ENCODE results near the gene RAF1.

- TF ChIP-seq CTCF (IDR thresholded peaks at IDR 0.05 in 2 of 3, conservative IDR thresholded peaks at IDR 0.05 in 1 of 3; ENCODE audit: borderline replicate concordance in 1 of 3, insufficient read depth in 1 of 3, low read depth in 2 of 3, low read length in 2 of 3) (no peak), JUND (IDR thresholded peaks at IDR 0.05) (no peak), SP1 (IDR thresholded peaks at IDR 0.05; ENCODE audit: low read depth) (no peak), FOSL1 (IDR thresholded peaks at IDR 0.05; ENCODE audit: low read depth) (no peak), YY1 (IDR thresholded peaks at IDR 0.05; ENCODE audit: extremely low read depth, insufficient replicate concordance, low read depth, low read length) (no peak), POLR2AphosphoS5 (IDR thresholded peaks at IDR 0.05; ENCODE audit: low read depth, low read length) (no peak), RAD21 (IDR thresholded peaks at IDR 0.05; ENCODE audit: low read depth) (no peak), POLR2A (IDR thresholded peaks at IDR 0.05; ENCODE audit: borderline replicate concordance, extremely low read depth, insufficient read depth, insufficient read length) (no peak), EZH2phosphoT487 (IDR thresholded peaks at IDR 0.05; ENCODE audit: borderline replicate concordance) (no peak), EZH2 (IDR thresholded peaks at IDR 0.05) (no peak), REST (IDR thresholded peaks at IDR 0.05; ENCODE audit: low read depth) (no peak), ATF3 (IDR thresholded peaks at IDR 0.05) (no peak), CEBPB (IDR thresholded peaks at IDR 0.05; ENCODE audit: low read depth) (no peak), EGR1 (IDR thresholded peaks at IDR 0.05; ENCODE audit: low read depth) (no peak)
These were observed 34.4 kb downstream of the RAF1 start for GRCh38 chr3:12629560-12629959.
